NCI-H345 treated with DMSO at 0.1 percent for 48 hours (cell line): ENCODE data around the gene SLC4A7.
"Not testable (repeated sequence)": the region's sequence is repeated elsewhere in the genome, so short reads cannot be mapped to it uniquely, and the experiment has no call there.

ENCODE experiments used
- DNase-seq: peaks from one replicate; lab custom pipeline; 2025; ENCODE audit not compliant: unreplicated experiment; lab: John Stamatoyannopoulos, UW

Gene SLC4A7

DNA sequence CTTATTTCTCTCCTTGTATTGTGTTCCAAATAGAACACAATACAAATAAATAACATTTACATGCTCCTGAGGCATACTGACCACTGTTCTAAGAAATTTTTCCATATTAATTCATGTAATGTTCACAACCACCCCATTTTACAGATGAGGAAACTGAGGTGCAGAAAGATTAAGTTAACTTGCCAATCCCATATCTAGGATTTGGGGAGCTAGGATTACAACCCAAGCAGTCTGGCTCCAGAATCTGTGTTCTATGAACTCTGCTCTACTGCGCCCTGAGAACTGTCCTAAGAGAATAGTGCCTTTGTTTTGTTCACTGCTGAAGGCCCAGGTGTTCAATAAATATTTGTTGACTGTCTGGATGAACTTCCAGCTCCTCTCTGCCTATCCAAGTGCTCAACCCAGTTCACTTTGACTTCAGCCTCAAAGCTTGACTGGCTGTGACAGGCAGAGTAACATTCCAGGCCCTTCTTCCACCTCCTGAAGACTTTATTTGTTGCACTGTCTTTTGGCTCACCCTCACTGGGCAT is 118.1 kb downstream of the SLC4A7 start:
- DNase-seq, result no peak

DNA sequence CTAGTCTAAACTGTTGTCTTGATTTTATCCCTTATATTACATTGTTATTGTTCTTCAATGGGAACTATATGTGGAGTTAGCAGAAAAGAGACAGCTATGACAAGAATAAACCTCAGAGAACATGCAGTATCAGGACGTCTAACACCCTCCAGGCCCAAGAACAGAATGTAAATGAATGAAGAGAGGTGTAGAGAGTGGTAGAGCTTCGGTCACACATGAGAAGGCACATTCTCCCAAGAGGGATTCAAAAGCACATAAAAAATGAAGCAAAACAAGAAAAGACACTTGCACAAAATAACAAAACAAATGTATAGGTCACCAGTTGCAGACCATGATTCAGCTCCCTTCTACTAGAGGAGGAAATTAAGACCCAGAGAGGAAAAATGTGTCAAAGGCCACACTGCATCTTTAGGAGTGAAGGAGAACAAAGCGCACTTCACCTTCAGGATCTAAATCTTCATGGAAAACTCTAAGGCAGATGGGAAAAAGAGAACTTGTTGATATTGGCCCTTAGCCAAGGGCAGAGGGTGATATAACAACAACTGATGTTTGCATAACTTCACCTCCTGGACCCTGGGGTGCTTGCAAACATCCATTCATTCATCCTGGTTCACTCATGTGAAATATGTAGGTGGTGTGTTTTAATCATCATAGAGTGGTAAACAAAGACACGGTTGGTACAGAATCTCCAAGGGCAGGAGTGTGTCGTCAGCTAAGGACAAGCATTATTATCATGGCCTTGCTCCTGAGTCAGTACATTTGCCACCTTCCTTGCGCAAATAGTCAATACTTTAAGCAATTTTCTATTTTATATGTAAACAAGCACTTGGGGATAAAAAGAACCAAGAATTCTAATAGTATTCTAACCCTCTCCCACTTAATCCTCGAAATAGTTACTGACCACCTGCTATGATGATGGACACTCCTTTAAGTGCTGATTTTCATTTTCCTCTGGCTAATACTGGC is 123.8 kb downstream of the SLC4A7 start:
- DNase-seq, result peak; percentile 84

- no peak for DNase-seq
Observed at GRCh38 chr3:27358372-27358771, 125.8 kb downstream of the SLC4A7 start.

DNA sequence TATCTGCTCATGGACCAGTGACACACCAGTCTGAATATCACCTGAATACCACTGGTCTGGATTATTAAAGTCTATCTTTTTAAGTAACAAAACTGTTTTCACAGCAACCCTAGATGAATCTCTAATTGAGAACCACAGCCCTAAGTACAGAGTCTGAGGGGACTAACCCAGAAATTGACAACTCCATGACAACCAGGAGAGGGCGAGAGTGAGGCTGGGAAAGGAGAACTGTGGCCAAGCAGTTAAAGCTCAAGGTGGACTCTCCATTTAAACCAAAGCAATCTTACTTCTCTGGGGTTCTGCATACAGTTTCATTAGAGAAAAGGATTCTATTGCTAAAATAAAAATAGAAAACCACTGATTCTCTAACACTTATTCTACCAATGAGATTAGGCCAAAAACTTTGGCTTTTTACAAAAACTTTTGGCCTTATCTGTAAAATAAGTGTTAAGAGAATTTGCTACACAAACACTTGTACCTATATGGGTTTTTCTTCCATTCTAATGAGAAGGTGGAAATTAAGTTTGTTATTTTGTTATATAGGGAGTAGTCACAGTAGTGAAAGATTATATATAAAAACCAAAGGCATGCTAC is 126.4 kb downstream of the SLC4A7 start:
- no peak for DNase-seq

- no peak for DNase-seq
Observed at GRCh38 chr3:27356976-27357375, 127.2 kb downstream of the SLC4A7 start.

DNA sequence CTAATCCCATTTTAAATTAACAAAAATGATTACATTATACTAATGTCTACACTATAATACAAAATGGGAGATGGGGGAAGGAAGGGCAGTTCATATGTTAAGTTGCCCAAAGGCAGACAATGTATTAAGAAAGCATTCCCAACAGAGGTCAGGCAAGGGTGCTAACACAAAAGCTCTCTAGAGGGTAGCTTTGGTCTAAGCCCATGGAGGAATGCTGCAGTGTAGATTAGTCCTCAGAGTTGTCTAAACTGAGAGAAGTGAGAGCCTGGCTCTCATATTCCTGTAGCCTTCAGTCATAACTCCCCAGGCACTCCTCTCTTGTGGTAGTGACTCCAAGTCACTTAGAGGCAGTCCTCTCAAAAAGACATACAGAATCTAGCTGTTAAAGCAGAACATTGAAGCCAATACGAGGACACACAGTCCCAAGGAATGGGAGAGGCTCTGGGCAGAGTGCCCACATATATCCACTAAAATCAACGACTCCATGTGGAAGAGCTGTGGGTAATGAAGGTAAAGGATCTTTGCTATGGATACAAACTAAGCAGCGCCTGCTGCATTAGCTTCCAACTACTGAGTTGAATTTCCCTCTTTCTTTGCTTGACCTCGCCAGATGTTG is 129.5 kb downstream of the SLC4A7 start:
- DNase-seq, result no peak

DNA sequence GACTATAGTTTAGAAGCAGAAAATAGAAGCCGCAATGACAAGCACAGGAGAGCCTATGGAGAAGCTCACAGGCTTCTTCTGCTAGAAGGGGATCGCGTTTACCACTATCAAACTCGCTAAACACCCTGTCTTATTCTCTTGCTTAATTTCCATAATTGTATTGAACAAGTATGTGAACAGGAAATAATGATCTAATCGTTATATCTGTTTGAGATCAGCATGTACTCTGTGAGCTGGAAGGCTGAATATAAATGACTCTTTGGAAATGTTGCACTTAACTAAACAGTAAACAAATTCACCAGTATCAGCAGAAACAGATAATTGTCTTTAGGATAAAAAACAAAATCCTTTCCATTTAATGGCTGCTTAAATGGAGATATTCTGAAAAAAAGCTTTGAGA is 130.0 kb downstream of the SLC4A7 start:
- no peak for DNase-seq

DNA sequence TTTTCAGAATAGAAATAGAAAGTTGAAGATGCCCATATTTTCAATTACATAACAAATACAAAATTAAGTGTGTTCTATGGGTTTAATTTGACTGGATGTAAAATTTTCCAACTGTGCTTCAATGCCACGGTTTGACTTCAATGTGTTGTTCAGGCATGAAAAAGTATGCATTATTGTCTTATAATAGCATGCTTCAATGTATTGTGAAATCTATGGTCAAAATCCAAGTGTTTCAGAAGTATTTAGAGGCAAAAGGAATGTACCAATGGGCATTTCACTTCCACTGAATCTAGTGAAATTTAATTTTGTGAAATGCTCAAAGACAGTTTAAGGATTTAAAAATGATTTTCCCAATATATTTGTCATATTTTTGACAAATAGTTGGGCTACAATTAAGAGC is 131.0 kb downstream of the SLC4A7 start:
- DNase-seq, result no peak

DNA sequence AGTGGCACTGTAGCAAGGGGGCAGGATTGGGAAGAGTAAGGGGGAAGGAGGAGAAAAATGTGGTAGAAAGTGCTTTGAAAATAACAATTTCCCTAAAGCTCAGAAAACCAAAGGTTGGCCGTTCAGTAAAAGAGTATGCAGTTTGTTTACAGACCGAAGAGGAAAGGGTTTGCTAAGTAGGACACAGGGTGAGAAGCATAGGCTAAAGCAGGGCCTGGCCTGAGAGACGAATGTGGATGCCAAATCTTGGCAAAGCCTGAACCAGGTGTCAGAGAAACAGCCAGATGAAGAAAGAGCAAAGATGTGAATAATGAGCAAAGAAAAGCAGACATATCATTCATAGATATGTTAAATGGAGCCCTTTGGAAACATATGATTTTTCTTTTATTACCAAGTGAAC is 132.1 kb downstream of the SLC4A7 start:
- DNase-seq, result no peak

- DNase-seq, result no peak
Observed at GRCh38 chr3:27349832-27350231, 134.4 kb downstream of the SLC4A7 start.

GRCh38 chr3:27345959-27346865 is 138.0 kb downstream of the SLC4A7 start:
- DNase-seq, result no peak

DNA sequence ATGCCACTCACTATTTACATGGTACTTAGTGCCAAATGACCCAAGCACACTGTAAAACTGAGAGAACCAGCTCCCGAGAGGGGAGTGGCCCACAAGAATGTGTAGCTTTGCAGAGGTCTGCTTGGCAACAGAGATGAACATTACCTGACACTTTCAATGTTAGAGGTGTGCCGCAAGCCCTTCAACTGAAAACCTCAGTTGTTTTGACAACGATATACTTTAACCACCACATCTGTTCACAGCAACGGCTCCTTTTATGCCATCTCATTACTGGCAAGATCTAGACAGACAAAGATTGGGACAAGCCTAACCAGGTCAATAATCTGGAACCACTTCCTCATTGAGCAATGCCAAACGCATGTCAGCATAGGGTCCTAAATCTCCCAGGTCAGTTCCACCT is 138.7 kb downstream of the SLC4A7 start:
- DNase-seq, result no peak

DNA sequence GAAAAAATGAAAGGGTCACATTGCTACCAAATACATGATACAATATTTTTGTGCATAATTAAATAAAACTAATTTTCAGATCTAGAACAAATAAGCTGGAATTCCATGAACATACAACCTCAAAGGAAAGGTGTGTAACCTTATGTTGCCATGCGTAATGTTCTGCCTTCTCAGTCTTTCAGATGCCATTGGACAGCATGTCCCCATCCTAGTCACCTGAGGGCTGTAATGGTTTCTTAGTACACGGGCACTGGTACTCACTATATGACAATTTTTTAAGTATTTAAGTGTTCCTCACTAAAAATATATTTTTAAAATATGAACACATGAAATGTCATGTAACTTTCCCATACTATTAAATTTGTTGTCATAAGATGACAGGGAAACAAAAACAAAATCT is 139.1 kb downstream of the SLC4A7 start:
- no peak for DNase-seq

- DNase-seq, result no peak
Observed at GRCh38 chr3:27344192-27344591, 140.0 kb downstream of the SLC4A7 start.

- DNase-seq, result no peak
Observed at GRCh38 chr3:27342267-27342666, 141.9 kb downstream of the SLC4A7 start.

DNA sequence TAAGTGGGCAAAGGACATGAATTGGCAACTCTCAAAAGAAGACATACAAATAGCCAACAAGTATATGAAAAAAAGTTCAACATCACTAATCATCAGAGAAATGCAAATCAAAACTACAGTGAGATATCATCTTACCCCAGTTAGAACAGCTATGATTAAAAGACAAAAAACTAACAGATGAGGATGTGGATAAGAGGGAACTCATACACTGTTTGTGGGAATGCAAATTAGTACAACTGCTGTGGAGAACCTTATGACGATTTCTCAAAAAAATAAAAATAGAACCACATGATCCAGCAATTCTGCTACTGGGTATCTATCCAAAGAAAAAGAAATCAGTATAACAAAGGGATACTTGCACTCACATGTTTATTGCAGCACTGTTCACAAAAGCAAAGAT is 143.7 kb downstream of the SLC4A7 start:
- no peak for DNase-seq

DNA sequence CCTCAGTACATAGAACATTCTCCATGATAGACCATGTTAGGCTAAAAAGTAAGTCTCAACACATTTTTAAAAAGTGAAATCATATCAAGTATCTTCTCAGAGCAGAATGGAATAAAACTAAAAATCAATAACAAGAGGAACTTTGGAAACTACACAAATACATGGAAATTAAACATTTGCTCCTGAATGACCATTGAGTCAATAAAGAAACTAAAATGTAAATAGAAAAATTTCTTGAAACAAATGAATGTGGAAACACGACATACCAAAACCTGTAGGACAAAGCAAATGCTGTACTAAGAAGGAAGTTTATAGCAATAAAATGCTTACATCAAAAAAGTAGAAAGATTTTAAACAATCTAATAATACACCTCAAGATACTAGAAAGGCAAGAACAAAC is 148.6 kb downstream of the SLC4A7 start:
- no peak for DNase-seq

DNA sequence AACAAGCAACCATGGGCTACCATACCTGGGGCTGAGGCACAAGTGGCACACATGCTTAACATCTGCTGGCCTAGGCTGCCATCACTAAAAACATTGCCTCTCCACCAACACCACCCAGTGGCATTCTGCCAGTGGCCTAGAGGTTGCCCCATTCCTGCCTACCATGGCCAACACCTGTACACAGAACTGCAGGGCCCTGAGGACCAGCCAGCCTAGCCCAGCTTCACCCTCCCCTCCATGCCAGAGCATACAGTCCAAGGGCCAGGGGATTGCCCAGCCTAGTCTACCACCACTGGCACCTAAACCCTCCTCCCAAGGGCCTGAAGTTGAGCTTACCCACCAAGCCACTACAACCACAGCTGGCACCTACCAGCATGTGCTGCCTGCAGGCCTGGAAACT is 150.3 kb downstream of the SLC4A7 start:
- DNase-seq, result no peak

DNA sequence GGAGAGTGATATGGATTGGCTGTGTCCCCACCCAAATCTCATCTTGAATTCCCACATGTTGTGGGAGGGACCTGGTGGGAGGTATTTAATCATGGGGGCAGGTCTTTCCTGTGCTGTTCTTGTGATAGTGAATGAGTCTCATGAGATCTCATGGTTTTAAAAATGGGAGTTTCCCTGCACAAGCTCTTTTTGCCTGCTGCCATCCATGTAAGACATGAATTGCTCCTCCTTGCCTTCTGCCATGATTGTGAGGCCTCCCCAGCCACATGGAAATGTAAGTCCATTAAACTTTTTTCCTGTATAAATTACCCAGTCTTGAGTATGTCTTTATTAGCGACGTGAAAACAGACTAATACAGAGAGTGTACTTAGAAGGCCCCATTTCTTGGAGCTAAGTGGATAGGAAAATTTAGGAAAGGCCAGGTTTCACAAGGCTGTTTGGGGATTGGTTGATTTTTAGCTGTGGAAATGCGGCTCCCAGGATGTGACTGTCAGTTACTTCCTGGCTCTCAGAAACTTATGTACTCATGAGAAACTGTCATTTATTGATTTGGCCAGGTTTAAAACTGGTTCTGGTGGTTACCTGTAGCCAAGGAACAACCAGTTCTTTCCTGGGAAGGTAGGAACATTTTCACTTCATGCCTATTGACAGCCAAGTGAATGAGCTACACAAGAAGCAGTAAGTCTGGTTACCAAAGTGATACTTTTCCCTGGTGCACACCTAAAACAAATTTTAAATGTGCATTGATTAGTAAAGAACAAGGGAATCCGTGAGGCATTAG is 155.0 kb downstream of the SLC4A7 start:
- DNase-seq, result not testable (repeated sequence)
